Activated T-helper 17 cell treated with anti-CD3 and anti-CD28 coated beads, Interleukin-2, amount 50 U/mL, for 72 hours (primary cell): Measurements from ENCODE around the gene TSPAN14. TPM values are rescaled to one million over a fixed set of nuclear protein-coding genes. Genes with fewer than 3 reads are reported as not detected.

Source experiments
- ATAC-seq: fragments of 150-1000 bp; cut with Tn5 transposase; replicated peaks from 2 replicates; pipeline ENCODE4 v1.10.0; 2021; ENCODE audit warnings: mild to moderate bottlenecking, moderate library complexity
- H3K27ac Mint-ChIP-seq: one replicate; pipeline ENCODE4 v1.8.0; 2022; ENCODE audit warnings: mixed read lengths
- H3K27me3 Mint-ChIP-seq: one replicate; pipeline ENCODE4 v1.8.0; 2022; ENCODE audit warnings: mixed read lengths
- H3K36me3 Mint-ChIP-seq: one replicate; pipeline ENCODE4 v1.8.0; 2022; ENCODE audit warnings: low read depth, mild to moderate bottlenecking, mixed read lengths
- H3K4me1 Mint-ChIP-seq: one replicate; pipeline ENCODE4 v1.8.0; 2022; ENCODE audit warnings: mixed read lengths
- H3K4me3 Mint-ChIP-seq: one replicate; pipeline ENCODE4 v1.8.0; 2022; ENCODE audit warnings: mild to moderate bottlenecking, mixed read lengths
- H3K9me3 Mint-ChIP-seq: one replicate; pipeline ENCODE4 v1.8.0; 2022; ENCODE audit warnings: mixed read lengths
- total RNA-seq, 2 donors: library from RNA; stranded (reverse); gene quantifications; one replicate each; pipeline ENCODE4 v1.2.3, GENCODE V29; 2022

The TSPAN14 gene
- total RNA-seq, result 10 to 100 TPM; 61.9 to 64.5 TPM

DNA sequence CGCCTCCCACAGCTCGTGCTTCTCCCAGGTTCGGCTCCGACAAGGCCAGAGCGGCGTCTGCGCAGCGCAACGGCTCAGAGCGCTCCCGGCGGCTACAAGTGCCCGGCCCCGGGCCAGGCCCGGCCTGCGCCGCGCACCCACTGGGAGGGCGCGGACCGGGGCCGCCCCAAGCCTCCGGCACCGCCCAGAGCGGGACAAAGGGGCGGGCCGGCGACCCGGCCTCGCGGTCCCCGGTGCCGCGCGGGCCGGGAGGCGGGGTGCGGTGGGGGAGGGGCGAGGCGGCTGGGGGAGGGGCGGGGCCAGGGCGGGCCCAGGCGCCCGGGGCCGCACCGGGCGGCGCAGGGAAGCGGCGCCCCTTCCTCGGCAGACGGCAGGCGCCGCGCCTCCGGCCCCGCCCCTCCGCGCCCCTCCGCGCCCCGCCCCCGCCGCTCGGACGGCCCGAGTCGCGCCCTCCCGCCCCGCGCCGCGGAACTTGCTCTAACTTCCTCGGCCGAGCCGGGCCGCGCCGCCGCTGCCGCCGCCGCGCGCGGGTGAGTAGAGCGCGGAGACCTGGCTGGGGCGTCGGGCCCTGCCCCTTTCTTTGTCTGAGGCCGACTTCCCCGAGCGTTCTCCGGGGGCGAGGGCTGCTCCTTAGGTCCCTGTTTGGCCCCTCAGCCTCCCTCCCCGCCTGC, at the start of gene TSPAN14:
Gene TSPAN14 (plus strand): TSS at position 469 of the 671 bp plus-strand sequence. CDS start 34,924 bp downstream, outside the sequence.
- Mint-ChIP-seq H3K9me3 (no peaks in the 10 kb centered on the region), H3K27me3 (no peaks in the 10 kb centered on the region), H3K27ac (peak within 1 kb of the TSS; percentile 89), H3K4me3 (peak within 1 kb of the TSS; percentile 91), H3K36me3 (peaks cover 41% of the 10 kb centered on the region), H3K4me1 (peaks cover 22% of the 10 kb centered on the region)
- ATAC-seq, result peak; percentile 74

DNA sequence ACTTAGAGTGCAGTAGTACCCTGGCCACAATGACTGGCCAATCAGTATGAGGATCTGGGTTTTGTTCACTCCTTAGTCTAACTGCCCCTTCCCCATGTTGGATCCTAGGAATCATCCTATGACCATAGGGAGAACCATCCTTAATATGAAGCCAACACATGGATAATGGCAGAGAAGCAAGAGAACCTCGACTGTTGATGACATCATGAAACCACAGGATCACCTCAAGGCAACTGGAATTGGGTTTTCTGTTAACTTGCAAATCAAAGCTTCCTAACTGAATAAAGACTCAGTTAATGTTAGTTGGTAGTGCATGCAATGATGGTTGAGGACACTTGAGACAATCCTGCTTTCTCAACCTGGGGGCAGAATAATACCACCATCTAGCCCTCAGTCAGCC, 49.1 kb upstream of the TSPAN14 start:
- Mint-ChIP-seq H3K4me3 (no peak overlapping the region), H3K4me1 (peaks cover 8% of the 10 kb centered on the region), H3K27ac (no peak overlapping the region), H3K9me3 (no peaks in the 10 kb centered on the region), H3K27me3 (no peaks in the 10 kb centered on the region), H3K36me3 (peaks cover 7% of the 10 kb centered on the region)
- no peak for ATAC-seq

DNA sequence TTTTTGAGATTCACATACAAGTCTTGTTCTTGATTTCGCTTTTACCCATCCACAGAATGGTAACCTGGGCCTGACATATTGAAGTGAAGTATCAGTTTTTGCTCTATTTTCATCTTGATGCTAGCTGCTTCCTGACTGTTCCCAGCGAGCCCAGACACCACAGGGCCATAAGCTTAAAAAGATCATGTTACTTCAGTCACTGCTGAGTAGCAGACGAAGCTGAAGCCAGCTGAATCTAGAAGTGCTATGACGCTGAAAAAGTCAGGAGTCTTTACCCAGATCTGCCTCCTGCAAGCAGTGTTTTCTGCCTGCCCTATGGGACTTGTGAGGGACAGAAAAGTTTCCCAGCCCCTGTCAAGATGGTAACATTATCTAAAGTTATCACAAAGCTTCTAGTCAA, 48.5 kb upstream of the TSPAN14 start:
- H3K9me3 Mint-ChIP-seq, result no peaks in the 10 kb centered on the region
- peaks cover 8% of the 10 kb centered on the region for H3K4me1 Mint-ChIP-seq
- H3K27ac Mint-ChIP-seq, result no peak overlapping the region
- H3K4me3 Mint-ChIP-seq, result no peak overlapping the region
- ATAC-seq, result no peak
- H3K36me3 Mint-ChIP-seq, result peaks cover 7% of the 10 kb centered on the region
- H3K27me3 Mint-ChIP-seq, result no peaks in the 10 kb centered on the region

- Mint-ChIP-seq H3K36me3 (peaks cover 7% of the 10 kb centered on the region), H3K4me3 (no peak overlapping the region), H3K27me3 (no peaks in the 10 kb centered on the region), H3K4me1 (peaks cover 8% of the 10 kb centered on the region), H3K9me3 (no peaks in the 10 kb centered on the region), H3K27ac (no peak overlapping the region)
- ATAC-seq, result no peak
Measured at GRCh38 chr10:80406204-80406603, 47.9 kb upstream of the TSPAN14 start.

DNA sequence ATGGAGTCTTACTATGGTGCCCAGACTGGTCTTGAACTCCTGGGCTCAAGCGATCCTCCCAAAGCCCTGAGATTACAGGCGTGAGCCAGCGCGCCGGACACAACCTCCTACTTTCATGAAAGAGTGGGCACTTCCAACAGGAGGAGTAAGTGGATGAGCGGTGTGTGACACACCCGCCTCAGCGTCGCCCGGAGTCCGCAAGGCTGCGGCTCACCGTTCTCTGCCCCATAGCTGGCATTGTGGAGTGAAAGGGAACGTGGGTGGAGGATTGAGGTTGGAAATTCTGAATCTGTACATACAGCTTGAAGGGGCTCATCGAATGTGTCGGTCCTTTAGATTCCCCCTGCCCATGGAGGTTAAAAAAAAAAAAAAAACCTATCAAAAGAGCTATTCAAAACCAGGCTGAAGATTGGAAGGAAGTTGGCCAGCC, 46.3 kb upstream of the TSPAN14 start:
- no peaks in the 10 kb centered on the region for H3K9me3 Mint-ChIP-seq
- ATAC-seq, result peak; percentile 89
- peak overlapping the region; percentile 91 for H3K27ac Mint-ChIP-seq
- peak overlapping the region; percentile 87 for H3K4me3 Mint-ChIP-seq
- H3K4me1 Mint-ChIP-seq, result peaks cover 14% of the 10 kb centered on the region
- H3K36me3 Mint-ChIP-seq, result peaks cover 7% of the 10 kb centered on the region
- H3K27me3 Mint-ChIP-seq, result no peaks in the 10 kb centered on the region

GRCh38 chr10:80408242-80409101, 45.6 kb upstream of the TSPAN14 start, which contains the start of gene PRXL2A:
Gene PRXL2A, plus strand, starts transcription at chr10:80408551. Its CDS starts 11,917 bp downstream, at chr10:80420468.
- Mint-ChIP-seq H3K27me3 (no peaks in the 10 kb centered on the region), H3K27ac (peak within 1 kb of the TSS; percentile 91), H3K9me3 (no peaks in the 10 kb centered on the region), H3K36me3 (peaks cover 7% of the 10 kb centered on the region), H3K4me3 (peak within 1 kb of the TSS; percentile 87), H3K4me1 (peaks cover 18% of the 10 kb centered on the region)
- peak; percentile 87 for ATAC-seq

DNA sequence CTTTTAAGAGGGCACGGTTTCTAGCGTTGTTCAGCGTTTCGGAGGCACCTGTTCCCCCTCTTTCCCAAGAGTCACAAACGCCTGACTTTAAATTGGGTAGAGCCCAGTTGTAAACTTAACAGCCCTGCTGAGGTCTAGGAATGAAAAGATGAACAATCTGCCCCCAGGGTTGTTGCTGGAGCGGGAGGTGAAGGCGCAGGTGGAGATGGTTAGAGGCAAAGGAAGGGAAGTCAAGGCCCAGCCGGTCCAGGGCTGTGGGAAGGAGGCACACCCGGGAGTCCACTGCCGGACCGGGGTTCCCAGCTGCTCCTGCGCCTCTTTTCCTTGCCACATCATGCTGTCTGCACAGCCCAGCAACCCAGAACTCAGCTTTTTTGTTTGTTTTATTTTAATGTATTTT, 45.0 kb upstream of the TSPAN14 start:
- H3K4me1 Mint-ChIP-seq, result peaks cover 18% of the 10 kb centered on the region
- peaks cover 7% of the 10 kb centered on the region for H3K36me3 Mint-ChIP-seq
- no peaks in the 10 kb centered on the region for H3K27me3 Mint-ChIP-seq
- H3K9me3 Mint-ChIP-seq, result no peaks in the 10 kb centered on the region
- peak overlapping the region; percentile 87 for H3K4me3 Mint-ChIP-seq
- H3K27ac Mint-ChIP-seq, result no peak overlapping the region
- ATAC-seq, result no peak

DNA sequence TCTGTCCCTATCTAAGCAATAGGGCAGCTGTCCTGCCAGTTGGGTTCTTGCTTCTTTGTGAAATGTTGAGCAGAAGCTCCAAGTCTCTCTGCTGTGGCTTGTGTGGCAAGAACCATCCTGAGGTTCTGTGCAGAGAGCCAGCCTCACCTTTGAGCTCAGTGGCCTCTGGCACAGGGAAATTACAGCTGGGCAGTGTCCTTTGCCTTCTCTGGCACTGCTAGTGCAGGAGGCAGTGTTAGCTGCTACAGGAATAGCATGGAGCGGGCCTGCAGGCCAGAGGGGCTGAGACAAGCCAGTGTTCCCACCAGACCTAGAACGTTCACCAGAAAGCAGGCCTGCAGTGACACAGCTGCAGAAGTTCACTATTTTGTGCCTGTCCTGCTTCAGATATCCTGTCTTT, 44.0 kb upstream of the TSPAN14 start:
- no peaks in the 10 kb centered on the region for H3K27me3 Mint-ChIP-seq
- H3K27ac Mint-ChIP-seq, result no peak overlapping the region
- H3K9me3 Mint-ChIP-seq, result no peaks in the 10 kb centered on the region
- ATAC-seq, result no peak
- peaks cover 7% of the 10 kb centered on the region for H3K36me3 Mint-ChIP-seq
- peaks cover 18% of the 10 kb centered on the region for H3K4me1 Mint-ChIP-seq
- peak overlapping the region; percentile 87 for H3K4me3 Mint-ChIP-seq

DNA sequence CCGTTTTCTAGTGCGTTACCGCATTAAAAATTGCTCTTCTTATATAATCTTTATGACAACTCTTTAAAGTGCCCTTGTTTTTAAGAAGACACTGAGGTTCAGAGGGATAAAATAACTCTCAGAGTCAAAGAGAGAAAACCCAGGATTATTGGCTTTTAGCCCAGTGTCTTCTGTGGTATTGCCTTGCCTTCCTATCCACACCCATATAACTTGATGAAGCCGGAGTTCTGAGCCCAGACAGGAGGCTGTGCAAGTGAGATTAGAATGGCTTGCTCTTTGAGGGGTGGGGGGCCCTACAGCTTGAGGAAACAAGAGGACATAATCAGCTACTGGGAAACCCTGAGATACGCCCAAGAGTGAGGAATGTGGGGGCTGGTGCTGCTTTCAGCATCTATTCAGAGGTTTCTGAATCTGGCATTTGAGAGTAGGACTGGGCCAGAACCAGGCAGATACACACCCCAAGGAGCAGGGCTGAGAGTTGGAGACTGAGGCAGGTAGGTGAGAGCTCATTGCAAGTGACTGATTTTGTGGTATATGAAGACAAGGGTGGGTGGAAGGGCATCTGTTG, 43.4 kb upstream of the TSPAN14 start:
- Mint-ChIP-seq H3K4me1 (peaks cover 18% of the 10 kb centered on the region), H3K27me3 (no peaks in the 10 kb centered on the region), H3K9me3 (no peaks in the 10 kb centered on the region), H3K27ac (no peak overlapping the region), H3K36me3 (peaks cover 7% of the 10 kb centered on the region), H3K4me3 (no peak overlapping the region)
- ATAC-seq, result no peak

- peaks cover 7% of the 10 kb centered on the region for H3K36me3 Mint-ChIP-seq
Measured at GRCh38 chr10:80411267-80411668, 42.8 kb upstream of the TSPAN14 start.

GRCh38 chr10:80411681-80412220, 42.4 kb upstream of the TSPAN14 start:
- Mint-ChIP-seq H3K27me3 (no peaks in the 10 kb centered on the region), H3K4me1 (peaks cover 18% of the 10 kb centered on the region), H3K9me3 (no peaks in the 10 kb centered on the region), H3K4me3 (no peak overlapping the region), H3K27ac (no peak overlapping the region), H3K36me3 (peaks cover 7% of the 10 kb centered on the region)
- no peak for ATAC-seq

More at GRCh38 chr10:80411267-80411668, 42.8 kb upstream of the TSPAN14 start:
- H3K4me3 Mint-ChIP-seq, result no peak overlapping the region
- peaks cover 18% of the 10 kb centered on the region for H3K4me1 Mint-ChIP-seq
- no peak for ATAC-seq
- H3K27ac Mint-ChIP-seq, result no peak overlapping the region
- H3K27me3 Mint-ChIP-seq, result no peaks in the 10 kb centered on the region
- H3K9me3 Mint-ChIP-seq, result no peaks in the 10 kb centered on the region

GRCh38 chr10:80412486-80412885, 41.6 kb upstream of the TSPAN14 start:
- Mint-ChIP-seq H3K27me3 (no peaks in the 10 kb centered on the region), H3K27ac (peak overlapping the region; percentile 2), H3K9me3 (no peaks in the 10 kb centered on the region), H3K4me1 (peaks cover 16% of the 10 kb centered on the region), H3K36me3 (peaks cover 7% of the 10 kb centered on the region), H3K4me3 (no peak overlapping the region)
- ATAC-seq, result no peak

- Mint-ChIP-seq H3K27ac (peak overlapping the region; percentile 2), H3K27me3 (no peaks in the 10 kb centered on the region), H3K9me3 (no peaks in the 10 kb centered on the region), H3K36me3 (no peaks in the 10 kb centered on the region), H3K4me3 (no peak overlapping the region), H3K4me1 (peaks cover 11% of the 10 kb centered on the region)
- ATAC-seq, result no peak
Measured at GRCh38 chr10:80413271-80413996, 40.7 kb upstream of the TSPAN14 start.
